8988T (cell line): Measurements from ENCODE around the gene NHLRC4.
"Not testable (repeated sequence)": the region's sequence is repeated elsewhere in the genome, so short reads cannot be mapped to it uniquely, and the experiment has no call there.

Experiments
- DNase-seq: peaks from one replicate; pipeline ENCODE4 v3.0.0; 2011

The NHLRC4 gene

DNA sequence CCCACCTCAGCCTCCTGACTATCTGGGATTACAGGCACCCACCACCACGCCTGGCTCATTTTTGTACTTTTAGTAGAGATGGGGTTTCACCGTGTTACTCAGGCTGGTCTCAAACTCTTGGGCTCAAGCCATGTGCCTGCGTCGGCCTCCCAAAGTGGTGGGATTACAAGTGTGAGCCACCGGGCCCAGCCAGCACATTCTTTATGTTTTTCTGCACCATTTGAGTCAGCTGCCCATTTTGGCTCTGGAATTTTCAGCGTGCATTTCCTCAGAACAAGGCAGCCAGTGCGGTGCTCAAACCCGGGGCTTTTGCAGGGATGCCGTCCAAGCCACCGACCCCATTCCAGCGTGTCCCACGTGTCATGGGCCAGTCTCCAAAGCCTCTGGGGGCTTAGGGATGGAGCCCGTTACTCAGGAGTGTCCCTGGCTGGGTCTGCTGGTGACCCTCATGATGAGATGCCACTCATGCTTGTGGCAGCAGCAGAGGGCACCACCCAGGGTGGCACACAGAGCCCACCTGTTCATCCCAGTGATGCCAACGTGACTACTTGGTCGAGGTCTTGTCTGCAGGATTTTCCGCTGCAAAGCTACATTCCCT lies 19.3 kb downstream of the NHLRC4 start:
- no peak for DNase-seq

DNA sequence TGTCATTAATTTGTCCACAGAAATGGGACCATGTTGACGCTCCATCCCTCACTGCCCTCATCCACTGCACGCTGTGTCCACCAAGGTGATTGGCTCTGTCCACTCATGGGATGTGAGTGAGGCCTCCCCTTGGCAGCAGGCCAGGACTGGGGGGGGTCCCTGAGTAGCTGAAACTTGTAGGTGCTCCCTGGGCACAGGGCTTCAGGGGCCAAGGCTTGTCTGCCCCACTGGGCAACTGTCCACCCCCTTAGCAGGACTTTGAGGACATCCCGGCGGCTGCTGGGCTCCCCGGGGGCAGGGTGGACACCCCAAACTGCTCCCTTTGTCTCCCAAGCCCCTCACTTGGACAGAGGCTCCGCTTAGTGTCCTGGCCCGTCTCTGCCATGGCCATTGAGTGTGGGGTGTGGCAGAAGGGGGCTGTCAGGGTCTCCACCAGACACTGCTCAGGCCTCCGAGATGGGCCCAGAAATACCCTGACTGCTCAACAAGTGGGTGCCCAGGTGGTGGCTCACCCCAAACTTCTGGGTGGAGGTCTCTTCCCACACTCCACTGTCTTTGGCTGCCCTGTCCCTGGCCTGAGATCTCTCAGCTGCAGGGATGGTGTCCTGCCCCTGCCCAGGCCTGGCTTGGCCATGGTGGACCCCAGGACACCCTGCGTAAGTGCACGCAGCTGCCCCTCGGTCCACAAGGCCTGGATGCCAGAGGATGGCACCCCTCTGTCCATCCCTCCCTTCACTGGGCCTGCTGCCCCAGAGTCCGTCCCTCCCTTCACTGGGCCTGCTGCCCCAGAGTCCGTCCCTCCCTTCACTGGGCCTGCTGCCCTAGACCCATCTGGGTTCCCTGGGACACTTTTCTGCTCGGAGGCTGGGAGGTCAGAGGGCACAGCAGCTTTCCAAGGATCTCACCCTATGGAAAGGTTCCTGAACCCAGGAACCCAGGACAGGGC lies 20.1 kb downstream of the NHLRC4 start:
- DNase-seq: no peak

DNA sequence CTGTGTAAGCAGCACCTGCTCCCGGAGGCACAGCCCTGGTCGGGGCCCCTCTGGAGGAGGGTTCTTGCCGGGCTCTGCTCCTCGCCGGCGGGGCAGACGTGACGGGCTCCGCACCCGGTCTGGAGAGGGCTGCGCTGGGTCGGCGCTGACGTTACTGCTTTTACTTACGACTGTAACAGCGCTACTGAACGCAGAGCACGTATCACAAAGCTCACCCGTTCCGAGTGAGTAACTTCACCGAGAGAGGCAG lies 21.8 kb downstream of the NHLRC4 start:
- no peak for DNase-seq

DNA sequence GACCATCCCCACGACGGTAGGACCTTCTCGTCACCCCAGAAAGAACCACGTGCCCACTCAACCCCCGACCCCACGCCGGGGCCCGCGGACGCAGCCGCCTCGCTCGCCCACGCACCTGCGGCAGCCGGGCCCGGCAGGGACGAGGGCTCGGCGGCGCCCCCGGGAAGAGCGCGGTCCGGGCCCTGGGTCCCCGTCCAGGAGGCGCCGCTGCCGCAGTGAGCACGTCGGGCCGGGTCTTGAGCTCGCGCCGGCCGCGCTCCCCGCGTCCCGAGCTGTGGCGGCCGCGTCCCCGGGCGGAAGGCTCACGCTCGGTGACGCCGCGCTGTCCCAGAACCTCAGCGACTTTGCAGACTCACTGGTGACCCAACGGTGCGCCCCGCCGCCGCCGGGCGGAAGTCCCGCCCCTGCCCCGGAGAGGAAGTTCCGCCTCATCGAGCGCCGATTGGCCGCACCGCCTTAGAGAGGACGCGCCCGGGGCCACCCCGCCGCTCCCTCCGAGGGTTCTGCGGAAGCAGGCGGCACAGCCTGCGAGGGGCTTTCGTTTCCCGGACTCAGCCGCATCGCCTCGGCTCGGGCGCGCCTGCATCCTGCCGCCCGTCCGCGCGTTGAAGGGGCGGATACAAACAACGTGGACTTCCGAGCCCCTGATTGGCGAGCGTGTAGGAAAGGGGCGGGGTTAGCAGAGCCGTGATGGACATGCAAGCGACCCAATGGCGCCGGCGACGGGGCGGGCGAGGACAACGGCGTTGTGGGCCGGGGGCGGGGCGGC lies 22.3 kb downstream of the NHLRC4 start:
- DNase-seq: no peak

DNA sequence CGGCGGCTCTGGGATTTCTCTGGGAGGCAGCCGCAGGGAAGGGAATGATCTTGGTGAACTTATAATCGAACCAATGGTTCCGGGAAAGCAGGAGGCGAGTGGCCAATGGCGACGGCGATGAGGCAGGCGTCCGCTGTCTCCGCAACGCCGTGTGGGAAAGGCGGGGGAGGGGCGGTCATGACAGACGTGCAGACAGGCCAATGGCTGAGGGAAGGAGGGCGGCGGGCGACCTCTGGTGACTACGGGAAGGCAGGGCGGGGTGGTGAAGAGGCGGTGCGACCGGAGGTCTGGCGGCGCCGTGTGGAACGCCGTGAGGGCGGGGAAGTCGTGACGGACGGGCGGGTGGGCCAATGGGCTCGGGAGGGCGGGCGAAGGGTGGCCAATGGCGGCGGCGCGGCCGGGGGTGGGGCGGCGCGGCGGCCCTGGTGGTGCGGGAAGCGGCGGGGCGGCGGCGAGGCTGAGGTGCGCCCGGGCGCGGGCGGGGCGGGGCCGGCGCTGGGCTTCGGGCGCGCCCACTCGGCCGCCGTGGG lies 22.9 kb downstream of the NHLRC4 start, which contains the start of gene RAB40C:
TSS of gene RAB40C (plus strand) at position 409 of the 530 bp plus-strand sequence. CDS start 226 bp downstream, outside the sequence.
- peak; percentile 91 for DNase-seq

DNA sequence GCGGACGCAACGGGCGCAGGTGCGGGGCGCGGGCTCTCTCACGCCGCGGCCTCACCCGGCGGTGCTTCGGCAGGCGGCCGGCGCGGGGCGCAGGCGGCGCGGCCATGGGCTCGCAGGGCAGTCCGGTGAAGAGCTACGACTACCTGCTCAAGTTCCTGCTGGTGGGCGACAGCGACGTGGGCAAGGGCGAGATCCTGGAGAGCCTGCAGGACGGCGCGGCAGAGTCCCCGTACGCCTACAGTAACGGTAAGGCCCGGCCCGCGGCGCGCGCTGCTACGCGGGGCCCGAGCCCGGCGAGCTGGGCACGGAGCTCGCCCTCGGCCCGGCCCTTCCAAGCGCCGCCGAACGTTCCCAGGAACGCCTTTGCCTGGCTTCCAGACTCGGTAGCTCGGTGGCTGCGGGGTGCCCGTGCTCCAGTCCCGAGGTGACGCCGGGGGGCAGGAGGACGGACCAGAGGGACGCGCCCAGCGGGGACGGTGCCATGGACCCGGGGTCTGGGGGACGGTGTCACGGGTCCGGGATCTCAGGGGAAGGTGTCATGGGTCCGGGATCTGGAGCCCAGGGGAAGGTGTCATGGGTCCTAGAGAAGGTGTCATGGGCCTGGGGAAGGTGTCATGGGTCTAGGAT lies 23.5 kb downstream of the NHLRC4 start:
- DNase-seq: no peak

DNA sequence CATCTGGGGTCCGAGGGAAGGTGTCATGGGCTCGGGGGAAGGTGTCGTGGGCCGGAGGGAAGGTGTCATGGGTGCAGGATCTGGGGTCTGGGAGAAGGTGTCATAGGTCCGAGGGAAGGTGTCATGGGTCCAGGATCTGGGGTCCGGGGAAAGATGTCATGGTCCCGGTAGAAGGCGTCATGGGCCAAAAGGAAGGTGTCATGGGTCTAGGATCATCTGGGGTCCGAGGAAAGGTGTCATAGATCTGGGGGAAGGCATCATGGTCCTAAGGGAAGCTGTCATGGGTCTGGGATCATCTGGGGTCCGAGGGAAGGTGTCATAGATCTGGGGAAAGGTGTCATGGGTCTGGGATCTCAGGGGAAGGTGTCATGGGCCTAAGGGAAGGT lies 24.0 kb downstream of the NHLRC4 start:
- DNase-seq: no peak

DNA sequence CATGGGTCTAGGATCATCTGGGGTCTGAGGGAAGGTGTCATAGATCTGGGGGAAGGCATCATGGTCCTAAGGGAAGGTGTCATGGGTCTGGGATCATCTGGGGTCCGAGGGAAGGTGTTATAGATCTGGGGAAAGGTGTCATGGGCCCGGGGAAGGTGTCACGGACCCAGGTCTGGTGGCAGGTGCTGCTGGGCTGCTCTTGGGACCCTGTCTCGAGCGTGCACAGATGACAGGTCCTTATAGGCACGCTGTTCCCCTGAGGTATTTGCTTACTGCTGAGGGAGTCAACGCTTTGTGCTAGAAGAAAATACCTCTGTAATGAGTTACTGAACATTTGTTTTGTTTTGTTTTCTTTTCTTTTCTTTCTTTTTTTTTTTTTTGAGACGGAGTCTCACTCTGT lies 24.4 kb downstream of the NHLRC4 start:
- no peak for DNase-seq

DNA sequence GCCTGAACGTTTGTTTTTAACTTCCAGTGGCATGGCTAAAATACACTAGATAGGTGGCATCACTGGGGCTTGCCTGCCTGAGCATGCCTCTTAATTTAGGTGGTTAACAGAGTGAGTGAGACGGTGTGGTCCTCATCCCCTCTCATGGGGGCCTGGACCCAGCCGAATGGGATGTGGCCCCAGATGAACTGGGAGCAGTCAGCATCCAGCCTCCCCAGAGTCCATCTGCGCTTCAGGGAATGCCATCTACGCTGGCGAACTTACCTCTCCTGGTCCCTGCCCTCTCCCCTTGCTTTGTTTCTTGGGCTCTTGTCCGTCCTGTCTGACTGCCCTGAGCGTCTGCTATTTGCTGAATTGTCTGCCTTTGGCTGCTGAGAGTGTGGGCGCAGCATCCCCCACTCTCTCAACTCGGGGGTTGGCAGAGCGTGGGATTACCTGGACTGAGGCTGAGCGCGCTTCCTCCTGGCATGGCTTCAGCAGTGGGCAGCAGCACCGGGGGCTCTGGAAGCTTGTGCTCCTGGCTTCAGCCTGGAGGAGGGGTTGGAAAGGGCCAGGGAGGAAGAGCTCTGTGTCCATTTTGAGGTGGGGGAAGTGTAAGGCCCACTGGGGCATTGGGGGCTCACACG lies 25.2 kb downstream of the NHLRC4 start:
- DNase-seq: no peak

DNA sequence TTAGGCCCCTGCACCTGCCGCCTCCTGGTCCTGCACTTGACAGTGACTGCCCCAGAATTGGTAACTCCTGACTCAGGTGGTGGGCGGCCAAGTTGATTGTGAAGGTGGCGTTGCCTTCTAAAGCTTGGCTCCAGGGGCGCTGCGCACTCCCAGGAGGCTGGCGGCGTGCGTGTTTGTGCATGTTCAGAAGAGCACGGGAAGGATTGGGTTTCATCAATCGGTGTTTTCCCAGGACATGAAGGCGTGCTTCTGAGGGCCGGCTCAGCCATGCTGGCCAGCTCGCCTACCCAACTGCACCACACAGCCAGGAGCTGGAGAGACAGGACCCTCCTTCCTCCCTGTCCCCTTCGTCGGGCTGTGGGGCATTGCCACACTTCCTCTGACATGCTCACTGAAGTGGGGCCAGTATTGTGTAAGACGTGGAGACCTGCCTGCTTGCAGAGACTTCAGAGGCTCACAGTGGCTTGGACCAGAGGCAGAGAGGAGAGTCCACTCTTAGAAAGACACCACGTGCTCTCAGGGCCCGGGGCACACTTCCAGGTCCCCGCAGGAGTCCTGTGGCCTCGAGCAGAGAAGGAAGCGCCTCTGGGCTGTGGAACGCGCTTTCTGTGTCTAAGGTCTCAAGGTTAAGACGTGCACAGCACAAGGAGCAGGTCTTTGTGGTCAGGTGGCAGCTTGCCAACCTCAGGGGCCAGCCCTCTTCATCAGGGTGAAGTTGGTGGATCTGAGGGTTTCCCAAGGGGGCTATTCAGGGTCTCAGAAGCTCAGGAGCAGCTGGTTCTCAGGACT lies 25.9 kb downstream of the NHLRC4 start:
- DNase-seq: no peak

DNA sequence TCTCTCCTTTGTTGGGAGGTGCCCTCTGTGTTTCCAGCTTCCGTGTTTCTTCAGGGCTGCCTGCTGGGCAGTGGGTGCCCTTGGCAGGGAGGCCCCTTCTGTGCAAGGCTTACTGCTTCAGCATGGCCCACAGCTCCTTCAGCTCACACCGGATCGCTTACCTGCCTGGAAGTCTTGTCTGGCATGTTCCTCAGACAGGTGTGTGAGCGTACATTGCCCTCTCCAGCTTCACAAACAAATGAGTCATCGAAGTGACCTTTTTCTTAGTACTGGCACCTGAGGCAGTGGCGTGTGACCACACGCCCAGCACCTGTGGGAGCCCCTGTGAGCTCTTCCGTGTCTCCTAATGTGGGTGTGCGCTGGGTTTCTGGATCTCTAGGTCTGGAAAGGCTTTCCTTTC lies 26.6 kb downstream of the NHLRC4 start:
- DNase-seq: no peak

DNA sequence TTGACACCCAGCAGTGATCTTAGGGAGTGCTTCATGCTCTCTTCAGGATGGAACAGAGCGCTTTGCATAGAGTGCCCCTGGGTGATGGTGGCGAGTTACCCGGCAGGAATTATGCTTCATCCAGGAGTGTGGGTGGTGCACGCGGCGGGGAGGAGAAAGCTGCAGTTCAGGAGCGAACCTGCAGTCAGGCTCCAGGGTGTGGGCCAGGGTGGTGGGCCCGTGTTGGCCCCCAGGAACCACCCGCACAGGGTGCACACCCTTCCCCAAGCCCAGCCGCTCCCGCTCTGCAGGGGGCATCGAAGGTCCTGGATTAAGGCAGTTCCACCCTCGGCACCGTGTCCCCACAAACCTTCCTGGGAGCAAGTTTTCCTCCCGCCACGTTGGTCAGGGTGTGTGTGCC lies 27.0 kb downstream of the NHLRC4 start:
- DNase-seq: no peak

DNA sequence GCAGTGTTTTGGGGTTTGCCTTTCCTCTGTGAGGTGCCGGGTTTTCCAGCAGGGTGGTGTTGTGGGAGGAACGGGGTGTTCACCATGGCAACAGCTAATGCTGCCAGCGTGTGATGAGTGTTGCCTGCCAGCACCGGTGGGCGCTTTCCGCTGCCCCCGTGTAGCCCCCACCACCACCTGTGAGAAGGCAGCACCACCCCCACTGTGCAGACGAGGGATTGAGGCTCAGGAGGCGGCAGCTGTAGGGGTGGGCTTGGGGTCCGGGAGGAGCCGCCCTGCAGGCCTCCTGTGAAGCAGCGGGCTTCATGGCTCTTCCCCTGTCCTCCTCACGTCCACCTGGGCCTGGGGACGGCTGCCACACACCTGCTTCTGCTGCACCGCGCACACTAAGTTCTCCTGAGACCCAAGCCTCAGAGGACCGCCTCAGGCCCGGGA lies 28.3 kb downstream of the NHLRC4 start:
- DNase-seq: no peak

DNA sequence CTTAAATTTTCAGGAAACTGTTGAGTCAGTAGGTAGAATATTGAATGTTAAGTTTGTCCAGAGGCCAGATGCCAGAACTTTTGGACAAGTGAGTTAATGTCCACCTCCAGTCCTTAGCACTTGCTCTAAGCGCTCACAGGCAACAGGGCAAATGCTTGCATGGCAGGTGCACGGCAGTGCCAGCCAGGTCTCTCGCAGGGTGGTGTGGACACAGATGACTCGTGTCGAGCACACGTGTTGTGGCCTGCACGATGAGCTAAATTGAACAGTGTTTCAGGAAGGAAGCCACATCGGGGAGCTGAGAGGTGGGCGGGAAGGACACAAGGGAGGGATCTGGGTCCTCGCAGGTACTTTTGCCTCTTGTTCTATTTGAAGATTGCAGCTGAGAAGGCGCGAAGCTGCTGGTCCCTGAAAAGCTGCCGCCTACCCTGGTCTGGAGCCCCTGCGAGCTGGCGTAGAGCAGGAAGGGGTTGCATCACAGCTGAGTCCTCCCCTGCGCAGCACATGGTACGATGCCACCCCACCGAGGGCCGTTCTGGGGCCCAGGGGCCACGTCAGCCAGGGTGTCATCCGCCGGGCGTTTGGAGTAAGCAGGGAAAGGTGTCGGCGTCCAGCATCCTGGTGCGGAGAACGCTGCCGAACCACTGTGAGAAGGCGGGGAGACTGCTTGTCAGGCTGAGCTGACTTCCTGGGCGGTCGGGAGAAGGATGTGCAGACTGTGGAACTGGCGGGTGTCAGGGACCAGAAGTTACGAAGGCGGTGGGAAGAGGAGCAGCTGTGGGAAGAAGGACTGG lies 29.3 kb downstream of the NHLRC4 start:
- no peak for DNase-seq

DNA sequence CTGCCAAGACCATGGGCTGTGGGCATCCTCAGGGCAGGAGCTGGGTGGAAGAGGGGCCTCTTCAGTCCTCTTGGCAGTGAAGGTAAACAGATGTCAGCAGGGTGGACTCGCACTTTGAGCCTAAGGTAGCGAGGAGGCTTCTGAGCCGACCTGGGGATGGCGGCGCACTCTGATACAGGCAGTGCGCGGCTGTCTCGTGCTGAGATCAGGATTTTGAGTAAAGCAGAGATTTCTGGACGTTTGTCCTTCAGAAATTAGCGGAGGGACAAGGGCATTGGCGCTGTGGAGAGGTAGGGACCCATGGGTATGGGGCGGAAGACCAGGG lies 29.9 kb downstream of the NHLRC4 start:
- no peak for DNase-seq

DNA sequence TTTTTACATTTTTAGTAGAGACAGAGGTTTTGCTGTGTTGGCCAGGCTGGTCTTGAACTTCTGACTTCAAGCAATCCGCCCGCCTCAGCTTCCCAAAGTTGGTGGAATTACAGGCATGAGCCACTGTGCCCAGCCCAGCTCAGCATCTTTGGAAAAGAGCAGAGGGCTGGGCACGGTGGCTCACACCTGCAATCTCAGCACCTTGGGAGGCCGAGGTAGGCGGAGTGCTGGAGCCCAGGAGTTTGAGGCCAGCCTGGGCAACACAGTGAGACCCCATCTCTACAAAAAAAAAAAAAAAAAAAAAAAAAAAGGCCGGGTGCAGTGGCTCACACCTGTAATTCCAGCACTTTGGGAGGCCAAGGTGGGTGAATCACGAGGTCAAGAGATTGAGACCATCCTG lies 30.9 kb downstream of the NHLRC4 start:
- DNase-seq: not testable (repeated sequence)

DNA sequence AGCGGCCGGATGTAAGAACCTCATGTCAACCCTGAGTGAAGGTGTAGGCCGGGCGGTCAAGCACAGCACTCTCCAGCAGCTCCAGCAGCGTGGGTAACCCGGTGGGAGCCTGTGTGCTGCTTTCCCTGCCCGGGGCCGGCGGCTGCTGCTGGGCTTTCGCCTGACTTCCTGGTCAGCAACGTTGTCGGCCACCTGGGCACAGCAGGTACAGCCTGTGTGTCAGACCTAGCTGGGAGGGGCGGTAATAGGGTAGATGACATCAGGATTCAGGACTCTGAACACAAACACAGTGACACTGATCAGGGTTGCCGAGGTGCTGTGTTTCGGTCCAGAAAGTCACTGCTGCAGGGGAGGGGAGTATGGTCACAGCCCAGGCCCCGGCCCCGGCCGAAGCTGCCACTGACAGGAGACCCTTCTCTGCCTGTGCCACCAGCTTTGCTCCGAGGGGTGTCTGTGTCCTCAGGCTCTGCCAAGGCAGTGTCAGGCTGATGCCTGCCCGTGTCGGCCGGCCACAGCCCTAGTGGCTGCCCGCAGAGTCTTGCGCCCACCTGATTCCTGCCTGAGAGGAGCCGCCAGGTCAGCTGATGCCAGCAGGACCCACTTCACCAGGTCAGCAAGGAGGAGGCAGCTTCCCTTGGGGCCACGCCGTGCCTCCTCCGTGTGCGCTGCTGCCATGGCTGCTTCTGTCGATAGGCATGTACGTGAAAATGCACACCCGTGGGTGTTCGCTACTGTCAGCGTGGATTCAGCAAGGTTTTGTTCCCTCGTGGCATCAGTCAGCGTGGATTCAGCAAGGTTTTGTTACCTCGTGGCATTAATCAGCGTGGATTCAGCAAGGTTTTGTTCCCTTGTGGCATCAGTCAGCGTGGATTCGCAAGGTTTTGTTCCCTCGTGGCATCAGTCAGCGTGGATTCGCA lies 32.3 kb downstream of the NHLRC4 start:
- DNase-seq: no peak

DNA sequence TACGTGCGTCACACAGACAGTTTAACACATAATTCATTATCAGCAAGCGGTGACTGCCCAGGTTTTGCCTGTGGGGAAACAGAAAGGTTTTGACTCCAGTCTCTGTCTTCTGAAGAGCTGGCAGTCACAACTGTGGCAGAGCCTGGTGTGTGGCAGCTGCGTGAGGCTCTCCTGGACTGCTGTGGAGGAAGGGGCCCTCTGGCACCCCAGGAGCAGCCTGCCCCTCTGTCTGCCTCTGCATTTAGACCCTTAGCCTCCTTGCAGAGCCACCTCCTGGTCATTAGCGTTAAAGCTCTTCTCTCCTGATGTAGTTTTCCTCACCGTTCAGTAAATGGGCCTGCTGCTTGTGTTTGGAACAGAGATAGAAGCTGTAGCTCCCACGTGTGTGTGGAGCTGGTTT lies 34.0 kb downstream of the NHLRC4 start:
- no peak for DNase-seq

DNA sequence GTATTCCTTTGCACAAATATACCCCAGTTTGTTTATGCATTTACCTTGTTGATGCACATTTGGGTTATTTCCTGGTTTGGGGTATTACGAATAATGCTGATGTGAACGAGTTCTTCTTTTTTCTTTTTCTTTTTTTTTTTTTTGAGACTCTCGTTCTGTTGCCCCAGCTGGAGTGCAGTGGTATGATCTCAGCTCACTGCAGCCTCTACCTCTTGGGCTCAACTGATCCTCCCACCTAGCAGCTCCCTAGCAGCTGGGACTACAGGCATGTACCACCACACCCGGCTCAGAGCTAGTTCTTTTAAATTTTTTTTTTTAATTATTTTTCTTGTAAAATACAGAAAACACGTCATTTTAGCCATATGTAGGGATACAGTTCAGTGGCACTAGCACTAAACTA lies 37.1 kb downstream of the NHLRC4 start:
- DNase-seq: no peak
